Panc1 (cell line): Measurements from ENCODE around the gene SNTG2. TPM values are rescaled to one million over a fixed set of nuclear protein-coding genes. Genes with fewer than 3 reads are reported as not detected.

Source experiments
- ATAC-seq: fragments of 200-7000 bp; cut with Tn5 transposase; 2 replicates; pipeline ENCODE4 v1.9.1; 2020; ENCODE audit warnings: mild to moderate bottlenecking, moderate library complexity
- BruUV-seq: library from RNA; stranded (reverse); fragments of 400-500 nt; replicated peaks from 2 replicates; lab custom pipeline; 2021; lab: Mats Ljungman, UMichigan
- CTCF ChIA-PET: fragments of 300-600 bp; sonication (Branson Sonifier 250); formaldehyde crosslinking; loops from one replicate; lab custom pipeline; 2022; ENCODE audit warnings: antibody characterized with exemption; lab: Charles Lee
- POLR2A ChIA-PET: fragments of 300-600 bp; sonication (Branson Sonifier 250); formaldehyde crosslinking; loops from one replicate; lab custom pipeline; 2022; ENCODE audit warnings: antibody characterized with exemption; lab: Charles Lee
- DNase-seq: peaks from one replicate; pipeline ENCODE4 v3.0.0-alpha.2; 2010; ENCODE audit warnings: low read depth, low spot score
- H3K27ac ChIP-seq: 2 replicates; pipeline ENCODE4 v1.5.1; 2011; ENCODE audit warnings: mild to moderate bottlenecking, low read length, inconsistent platforms
- H3K27me3 ChIP-seq: fragments of 200-500 bp; sonication (Bioruptor generic); 2 replicates; pipeline ENCODE4 v1.6.0; 2014; ENCODE audit warnings: low read length, inconsistent platforms; ENCODE audit not compliant: control insufficient read depth, insufficient read depth
- H3K36me3 ChIP-seq: fragments of 200-500 bp; sonication (Bioruptor generic); 2 replicates; pipeline ENCODE4 v1.5.1; 2014; ENCODE audit warnings: inconsistent platforms, mild to moderate bottlenecking, low read length, moderate library complexity; ENCODE audit not compliant: control insufficient read depth, insufficient read depth
- H3K4me1 ChIP-seq: 2 replicates; pipeline ENCODE4 v1.5.1; 2011; ENCODE audit warnings: inconsistent platforms, mild to moderate bottlenecking, low read length, moderate library complexity; ENCODE audit not compliant: control insufficient read depth, insufficient read depth
- H3K4me3 ChIP-seq, 2 experiments: 2 replicates each; pipeline ENCODE4 v1.5.1; 2011 to 2012; ENCODE audit warnings: low read depth in 2 of 2, low read length in 2 of 2, mild to moderate bottlenecking in 2 of 2, inconsistent platforms in 1 of 2, moderate library complexity in 1 of 2
- H3K9me3 ChIP-seq: fragments of 200-500 bp; sonication (Bioruptor generic); 2 replicates; pipeline ENCODE4 v1.5.1; 2014; ENCODE audit warnings: low read depth, mild to moderate bottlenecking, inconsistent platforms, low read length, moderate library complexity; ENCODE audit not compliant: control insufficient read depth, insufficient read depth
- POLR2AphosphoS5 ChIP-seq: IDR thresholded peaks from 2 replicates; pipeline ENCODE4 v1.6.1; 2012; ENCODE audit warnings: mild to moderate bottlenecking, low read depth, low read length, moderate library complexity
- REST ChIP-seq, 2 experiments: IDR thresholded peaks; 2 replicates each; pipeline ENCODE4 v1.6.1; 2011 to 2012; ENCODE audit warnings: low read depth in 2 of 2, control low read depth in 1 of 2, low read length in 1 of 2, mild to moderate bottlenecking in 1 of 2, moderate library complexity in 1 of 2; ENCODE audit not compliant: insufficient read depth in 1 of 2
- SIN3A ChIP-seq: IDR thresholded peaks from 2 replicates; pipeline ENCODE4 v1.6.1; 2012; ENCODE audit warnings: low read depth, mild to moderate bottlenecking, low read length, moderate library complexity, borderline replicate concordance; ENCODE audit not compliant: insufficient read depth
- TCF7L2 ChIP-seq: IDR thresholded peaks from 2 replicates; pipeline ENCODE4 v1.6.1; 2011; ENCODE audit warnings: mild to moderate bottlenecking, low read depth, low read length, inconsistent platforms
- in situ Hi-C: cut with HindIII; loops from 2 replicates; pipeline ENCODE4 v1.10.0; 2016; ENCODE audit warnings: low sequenced_read_pairs, low pct_unique_long_range_greater_than_20kb
- intact Hi-C: fragments of 100-400 bp; cut with micrococcal nuclease; formaldehyde crosslinking; loops from one replicate; pipeline ENCODE4 v1.10.0; 2022; ENCODE audit not compliant: unreplicated experiment
- total RNA-seq: library from RNA; stranded (reverse); gene quantifications from one replicate; pipeline ENCODE4 v1.2.1, GENCODE V29; 2021; ENCODE audit not compliant: unreplicated experiment
- TF ChIP-seq, protein P1 (sequence below): fragments of 450-650 bp; IDR thresholded peaks from 2 replicates; pipeline ENCODE4 v1.5.1; 2017; ENCODE audit warnings: mild to moderate bottlenecking

SNTG2 gene
- total RNA-seq, 1 experiment from 2014 or later: not detected

- Histone ChIP-seq H3K4me3 (no peak overlapping the region), H3K4me1 (no peaks in the 10 kb centered on the region), H3K27ac (no peak overlapping the region), H3K9me3 (no peaks in the 10 kb centered on the region), H3K27me3 (no peaks in the 10 kb centered on the region), H3K36me3 (no peaks in the 10 kb centered on the region)
- TF ChIP-seq, protein P1, sequence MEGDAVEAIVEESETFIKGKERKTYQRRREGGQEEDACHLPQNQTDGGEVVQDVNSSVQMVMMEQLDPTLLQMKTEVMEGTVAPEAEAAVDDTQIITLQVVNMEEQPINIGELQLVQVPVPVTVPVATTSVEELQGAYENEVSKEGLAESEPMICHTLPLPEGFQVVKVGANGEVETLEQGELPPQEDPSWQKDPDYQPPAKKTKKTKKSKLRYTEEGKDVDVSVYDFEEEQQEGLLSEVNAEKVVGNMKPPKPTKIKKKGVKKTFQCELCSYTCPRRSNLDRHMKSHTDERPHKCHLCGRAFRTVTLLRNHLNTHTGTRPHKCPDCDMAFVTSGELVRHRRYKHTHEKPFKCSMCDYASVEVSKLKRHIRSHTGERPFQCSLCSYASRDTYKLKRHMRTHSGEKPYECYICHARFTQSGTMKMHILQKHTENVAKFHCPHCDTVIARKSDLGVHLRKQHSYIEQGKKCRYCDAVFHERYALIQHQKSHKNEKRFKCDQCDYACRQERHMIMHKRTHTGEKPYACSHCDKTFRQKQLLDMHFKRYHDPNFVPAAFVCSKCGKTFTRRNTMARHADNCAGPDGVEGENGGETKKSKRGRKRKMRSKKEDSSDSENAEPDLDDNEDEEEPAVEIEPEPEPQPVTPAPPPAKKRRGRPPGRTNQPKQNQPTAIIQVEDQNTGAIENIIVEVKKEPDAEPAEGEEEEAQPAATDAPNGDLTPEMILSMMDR: no peak
- TF ChIP-seq POLR2AphosphoS5: no peak
- no peak for TF ChIP-seq TCF7L2
- TF ChIP-seq REST (IDR thresholded peaks at IDR 0.05; ENCODE audit: insufficient read depth in 1 of 2, low read depth in 2 of 2, low read length in 1 of 2): no peak
- TF ChIP-seq SIN3A: no peak
- ChIA-PET CTCF (no interaction called here), POLR2A (no interaction called here)
- in situ Hi-C loops: no loop called here
- no TSS peak for BruUV-seq
- ATAC-seq: no peak
- no peak for DNase-seq
- intact Hi-C loops: no loop called here
These were observed 201.7 kb downstream of the SNTG2 start for GRCh38 chr2:1152375-1152774.

GRCh38 chr2:1153920-1154319 is 203.3 kb downstream of the SNTG2 start:
- ChIA-PET CTCF (no interaction called here), POLR2A (no interaction called here)
- H3K27me3 ChIP-seq: no peaks in the 10 kb centered on the region
- no TSS peak for BruUV-seq
- no peak overlapping the region for H3K4me3 ChIP-seq
- no peaks in the 10 kb centered on the region for H3K9me3 ChIP-seq
- in situ Hi-C loops: no loop called here
- ATAC-seq (no peak), DNase-seq (no peak)
- H3K4me1 ChIP-seq: no peaks in the 10 kb centered on the region
- intact Hi-C loops: no loop called here
- no peak overlapping the region for H3K27ac ChIP-seq
- no peak for TF ChIP-seq POLR2AphosphoS5
- no peak for TF ChIP-seq TCF7L2
- TF ChIP-seq REST (IDR thresholded peaks at IDR 0.05; ENCODE audit: insufficient read depth in 1 of 2, low read depth in 2 of 2, low read length in 1 of 2): no peak
- TF ChIP-seq, protein P1: no peak
- TF ChIP-seq SIN3A: no peak
- no peaks in the 10 kb centered on the region for H3K36me3 ChIP-seq
